ENCODE data around the gene PITPNM2. TPM values are rescaled to one million over a fixed set of nuclear protein-coding genes. Genes with fewer than 3 reads are reported as not detected.

Gene PITPNM2
- total RNA-seq, 1 experiment from 2014 or later, result 15.2 TPM

Other genes with a start within 250 kb of the PITPNM2 start
- gene ABCB9, start 184.6 kb downstream of the PITPNM2 start, total RNA-seq (2021; ENCODE audit: unreplicated experiment), result 14.7 TPM
- 29.5 TPM for gene OGFOD2, start 175.8 kb downstream of the PITPNM2 start, total RNA-seq (2021; ENCODE audit: unreplicated experiment)
- 128 TPM for gene ARL6IP4, start 170.4 kb downstream of the PITPNM2 start, total RNA-seq (2021; ENCODE audit: unreplicated experiment)
- 44.9 TPM for gene MPHOSPH9, start 82.1 kb upstream of the PITPNM2 start, total RNA-seq (2021; ENCODE audit: unreplicated experiment)
- 27.0 TPM for gene MTRFR, start 82.3 kb upstream of the PITPNM2 start, total RNA-seq (2021; ENCODE audit: unreplicated experiment)
- gene CDK2AP1, start 120.8 kb upstream of the PITPNM2 start, total RNA-seq (2021; ENCODE audit: unreplicated experiment), result 151 TPM
- gene SBNO1, start 213.8 kb upstream of the PITPNM2 start, total RNA-seq (2021; ENCODE audit: unreplicated experiment), result 43.8 TPM
- gene KMT5A, start 233.0 kb upstream of the PITPNM2 start, total RNA-seq (2021; ENCODE audit: unreplicated experiment), result 64.8 TPM

Data from HCT116 (cell line).